Hindlimb muscle (tissue), 1 donor: ENCODE results near the gene RNLS. TPM values are rescaled to one million over a fixed set of nuclear protein-coding genes. Genes with fewer than 3 reads are reported as not detected.

Source experiments
- DNase-seq: peaks from one replicate; pipeline ENCODE4 v3.0.0-alpha.2; 2013
- polyA plus RNA-seq: library from polyadenylated mRNA; unstranded; fragments of 120-200 nt; gene quantifications from one replicate; pipeline ENCODE4 v1.2.1, GENCODE V29; 2013; ENCODE audit not compliant: insufficient read length

The RNLS gene
- 2.7 TPM for polyA plus RNA-seq

- DNase-seq = peak; percentile 68
These were observed at the start of gene RNLS for GRCh38 chr10:88582806-88583583. Gene RNLS (minus strand): TSS chr10:88583318.

- no peak for DNase-seq
These were observed 41.7 kb upstream of the RNLS start for GRCh38 chr10:88624840-88625239.

DNA sequence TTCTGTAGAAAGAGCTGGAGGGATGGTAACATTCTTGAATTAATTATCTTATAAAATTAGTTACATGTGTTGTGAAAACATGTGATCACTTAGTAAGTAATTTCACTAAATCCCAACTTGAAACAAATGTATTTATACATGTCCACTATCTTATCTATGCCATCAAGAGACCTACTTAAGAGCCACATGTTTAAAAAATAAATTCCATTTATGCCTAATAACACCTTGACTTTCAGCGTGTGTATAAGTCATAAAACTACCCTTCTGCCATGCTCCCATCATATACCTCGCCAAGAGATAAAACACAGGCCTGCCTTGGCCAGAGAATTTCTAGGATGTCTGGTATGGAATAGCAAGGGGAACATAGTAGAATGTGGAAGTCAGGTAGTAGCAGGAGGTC, 40.7 kb upstream of the RNLS start:
- no peak for DNase-seq

DNA sequence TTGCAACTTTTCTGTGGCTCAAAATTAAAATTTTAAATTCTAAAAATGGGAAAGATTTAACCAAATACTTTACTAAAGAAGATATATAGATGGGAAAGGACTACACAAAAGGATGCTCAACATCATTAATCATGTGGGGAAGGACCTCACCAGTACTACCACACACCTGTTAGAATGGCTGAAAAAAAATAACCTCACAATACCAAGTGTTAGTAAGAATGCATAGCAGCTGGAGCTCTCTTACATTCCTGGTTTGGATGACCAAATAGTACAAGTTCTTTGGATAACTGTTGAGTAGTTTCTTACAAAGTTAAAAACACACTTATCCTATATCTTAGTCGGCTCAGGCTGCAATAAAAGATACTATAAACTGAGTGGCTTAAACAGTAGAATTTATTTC, 37.3 kb upstream of the RNLS start:
- DNase-seq = no peak

DNA sequence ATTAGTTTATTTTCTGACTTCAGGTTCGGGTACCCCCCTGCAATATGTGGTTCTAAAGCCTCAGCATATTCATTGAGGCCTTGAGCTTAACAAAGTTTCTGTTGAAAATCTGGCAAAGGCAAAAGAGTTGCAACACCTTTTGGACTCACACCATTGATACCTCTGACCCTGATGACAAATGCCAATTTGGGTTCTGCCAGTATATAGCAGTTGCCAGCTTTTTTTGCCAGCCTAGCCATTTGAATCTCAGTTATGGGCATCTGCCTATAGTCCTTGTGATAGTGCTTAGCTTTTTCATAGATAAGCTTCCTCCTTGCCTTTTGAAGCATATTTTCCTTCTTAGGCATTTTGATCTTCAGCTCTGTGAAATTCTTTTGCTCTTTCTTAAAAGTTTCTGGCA, 35.4 kb upstream of the RNLS start:
- DNase-seq = no peak

- no peak for DNase-seq
These were observed 34.7 kb upstream of the RNLS start for GRCh38 chr10:88617772-88618300.

GRCh38 chr10:88616250-88616977, 33.3 kb upstream of the RNLS start:
- DNase-seq = peak; percentile 19

GRCh38 chr10:88608780-88609179, 25.7 kb upstream of the RNLS start:
- no peak for DNase-seq

GRCh38 chr10:88608052-88608732, 25.1 kb upstream of the RNLS start:
- no peak for DNase-seq

DNA sequence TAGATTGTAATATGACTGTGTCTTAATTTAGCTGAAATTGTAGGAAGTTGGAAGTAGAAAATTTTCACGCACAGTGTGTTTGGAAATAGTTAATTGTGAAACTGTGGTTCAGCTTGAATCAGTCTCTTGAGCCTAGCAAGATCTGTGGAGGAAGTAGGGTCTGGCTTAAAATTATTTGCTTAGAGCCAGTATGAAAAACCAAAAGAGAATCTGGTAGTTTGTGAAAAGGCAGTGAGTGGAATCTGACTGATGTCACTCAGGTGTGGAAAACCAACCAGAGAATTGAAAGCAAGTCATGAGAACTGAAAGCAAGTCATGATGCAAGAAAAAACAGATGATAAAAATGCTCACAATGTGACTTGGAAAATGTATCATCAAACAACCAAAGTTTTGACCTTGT, 14.9 kb upstream of the RNLS start:
- no peak for DNase-seq

GRCh38 chr10:88594482-88594881, 11.4 kb upstream of the RNLS start:
- DNase-seq = no peak

- no peak for DNase-seq
These were observed 9.8 kb upstream of the RNLS start for GRCh38 chr10:88592906-88593305.

DNA sequence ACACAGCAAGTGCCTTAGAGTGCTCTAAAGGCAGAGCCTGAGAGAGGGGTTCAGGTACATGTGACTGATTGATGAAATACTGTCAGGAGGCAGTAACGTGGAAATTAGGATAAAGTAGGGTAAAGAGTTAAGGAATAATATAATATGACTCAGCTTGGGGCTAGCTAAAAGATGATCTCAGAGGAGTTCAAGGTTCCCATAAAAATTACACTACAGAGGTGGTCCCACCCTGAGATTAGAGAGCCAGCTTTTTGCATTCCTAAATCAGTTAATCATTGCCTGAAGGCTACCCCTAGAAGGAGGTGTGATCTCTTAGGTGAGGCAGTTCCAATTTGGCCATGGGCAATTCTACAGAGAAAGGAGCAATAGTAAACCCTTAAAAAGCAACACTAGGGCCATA, 9.3 kb upstream of the RNLS start:
- DNase-seq = no peak

- DNase-seq = no peak
These were observed 3.3 kb upstream of the RNLS start, which contains the start of gene LIPJ for GRCh38 chr10:88586462-88586861. Gene LIPJ (plus strand): TSS chr10:88586762. CDS start chr10:88590688, 3,926 bp downstream.

- DNase-seq = no peak
These were observed 453 bp upstream of the RNLS start for GRCh38 chr10:88583584-88583957.

DNA sequence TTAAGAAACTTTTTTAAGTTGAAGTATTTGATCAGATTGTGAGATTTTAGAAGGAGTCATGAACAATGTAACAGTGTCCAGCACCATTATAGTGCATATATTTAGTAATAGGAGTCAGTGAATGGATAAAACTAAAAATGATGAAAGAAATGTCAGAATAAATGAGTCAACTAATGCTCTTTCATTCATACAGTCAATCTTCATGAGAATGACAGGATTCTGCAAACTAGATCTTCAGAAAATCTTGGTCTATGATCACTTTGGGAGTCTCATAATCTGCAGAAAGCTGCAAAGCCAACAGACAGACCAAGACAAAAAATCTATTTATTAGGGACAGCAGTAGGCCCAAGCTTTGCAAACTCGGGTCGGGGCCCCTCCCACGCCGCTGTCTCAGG, 710 bp downstream of the RNLS start:
- no peak for DNase-seq

GRCh38 chr10:88565072-88565471, 18.0 kb downstream of the RNLS start:
- DNase-seq = no peak

DNA sequence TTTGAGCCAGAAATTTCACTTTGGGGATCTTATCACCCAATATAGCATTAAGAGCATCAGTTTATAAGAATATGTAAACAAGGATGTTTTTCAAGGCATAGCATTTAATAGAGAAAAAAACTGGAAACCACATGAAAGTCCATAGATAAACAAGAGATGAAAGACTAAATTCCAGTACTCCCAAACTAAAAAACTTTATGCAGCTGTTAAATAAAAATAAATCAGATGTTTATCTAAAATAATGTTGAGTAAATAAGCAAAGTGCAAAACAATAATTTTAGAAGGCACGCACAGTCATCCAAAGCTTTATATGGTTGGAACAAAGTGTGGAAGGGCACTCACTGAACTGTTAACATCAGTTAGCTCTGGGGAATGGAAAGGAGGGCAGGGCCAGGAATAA, 21.0 kb downstream of the RNLS start:
- DNase-seq = no peak

DNA sequence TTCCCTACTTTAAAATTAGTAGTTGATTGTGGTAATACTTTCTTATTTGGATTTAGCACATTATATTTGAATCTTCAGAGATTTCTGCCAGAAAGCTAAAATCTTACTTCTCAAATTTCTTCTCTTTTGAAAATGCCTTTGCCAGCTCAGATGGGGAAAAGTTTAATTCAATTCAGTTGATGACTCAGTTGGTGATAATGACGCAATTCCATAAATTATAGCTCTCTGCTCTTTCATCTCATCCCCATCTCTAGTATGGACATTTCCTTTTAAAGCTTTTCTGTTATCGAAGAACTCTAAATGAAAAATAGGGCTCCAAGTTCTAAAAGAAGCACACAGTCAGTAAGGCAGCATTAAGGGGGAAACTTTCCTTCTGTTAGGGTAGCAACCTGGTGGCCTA, 25.5 kb downstream of the RNLS start:
- no peak for DNase-seq

GRCh38 chr10:88557256-88557655, 25.9 kb downstream of the RNLS start:
- no peak for DNase-seq

DNA sequence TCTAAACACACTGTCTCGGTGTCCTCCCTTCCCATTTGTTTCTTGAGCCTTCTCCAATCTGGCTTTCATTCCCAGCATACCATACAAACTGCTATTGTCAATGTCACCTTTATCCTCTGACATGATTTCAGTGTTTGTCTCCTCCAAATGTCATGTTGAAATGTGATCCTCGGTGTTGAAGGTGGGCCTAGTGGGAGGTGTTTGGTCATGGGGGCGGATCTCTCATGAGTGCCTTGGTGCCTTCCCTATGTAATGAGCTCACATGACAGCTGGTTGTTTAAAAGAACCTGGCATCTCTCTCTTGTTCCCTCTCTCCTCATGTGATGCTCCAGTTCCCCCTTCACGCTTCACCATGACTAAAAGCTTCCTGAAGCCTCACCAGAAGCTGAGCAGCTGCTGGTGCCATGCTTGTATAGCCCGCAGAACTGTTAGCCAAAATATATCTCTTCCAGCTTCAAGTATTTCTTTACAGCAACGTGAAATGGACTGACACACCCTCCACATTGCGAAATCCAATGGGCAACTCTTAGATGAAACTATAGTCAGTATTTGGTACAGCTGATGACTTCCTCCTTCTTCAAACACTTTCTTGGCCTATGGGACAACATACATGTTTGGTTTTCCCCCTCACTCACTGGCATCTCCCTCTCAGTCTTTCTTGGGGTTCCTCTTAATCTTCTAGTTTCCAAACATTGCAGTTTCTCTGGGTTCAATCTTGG, 27.8 kb downstream of the RNLS start:
- DNase-seq = no peak

- DNase-seq = peak; percentile 35
These were observed 29.9 kb downstream of the RNLS start for GRCh38 chr10:88553116-88553752.
